22Rv1 (cell line): Measurements from ENCODE around the gene CEP104.

ENCODE experiments used
- ZFX ChIP-seq: fragments of 450-650 bp; IDR thresholded peaks from 2 replicates; pipeline ENCODE4 v1.6.1; 2017; ENCODE audit warnings: antibody characterized with exemption, borderline replicate concordance
- TF ChIP-seq, protein P1 (sequence below): fragments of 450-650 bp; IDR thresholded peaks from 2 replicates; pipeline ENCODE4 v1.5.1; 2017; ENCODE audit warnings: mild to moderate bottlenecking

- TF ChIP-seq, protein P1, sequence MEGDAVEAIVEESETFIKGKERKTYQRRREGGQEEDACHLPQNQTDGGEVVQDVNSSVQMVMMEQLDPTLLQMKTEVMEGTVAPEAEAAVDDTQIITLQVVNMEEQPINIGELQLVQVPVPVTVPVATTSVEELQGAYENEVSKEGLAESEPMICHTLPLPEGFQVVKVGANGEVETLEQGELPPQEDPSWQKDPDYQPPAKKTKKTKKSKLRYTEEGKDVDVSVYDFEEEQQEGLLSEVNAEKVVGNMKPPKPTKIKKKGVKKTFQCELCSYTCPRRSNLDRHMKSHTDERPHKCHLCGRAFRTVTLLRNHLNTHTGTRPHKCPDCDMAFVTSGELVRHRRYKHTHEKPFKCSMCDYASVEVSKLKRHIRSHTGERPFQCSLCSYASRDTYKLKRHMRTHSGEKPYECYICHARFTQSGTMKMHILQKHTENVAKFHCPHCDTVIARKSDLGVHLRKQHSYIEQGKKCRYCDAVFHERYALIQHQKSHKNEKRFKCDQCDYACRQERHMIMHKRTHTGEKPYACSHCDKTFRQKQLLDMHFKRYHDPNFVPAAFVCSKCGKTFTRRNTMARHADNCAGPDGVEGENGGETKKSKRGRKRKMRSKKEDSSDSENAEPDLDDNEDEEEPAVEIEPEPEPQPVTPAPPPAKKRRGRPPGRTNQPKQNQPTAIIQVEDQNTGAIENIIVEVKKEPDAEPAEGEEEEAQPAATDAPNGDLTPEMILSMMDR, result no peak
- no peak for TF ChIP-seq ZFX
Measured at GRCh38 chr1:3783651-3784474, 73.1 kb downstream of the CEP104 start.
